ENCODE data around the gene CFAP45. TPM values are rescaled to one million over a fixed set of nuclear protein-coding genes. Genes with fewer than 3 reads are reported as not detected.

CFAP45 gene
- total and polyA plus RNA-seq, 2 donors from 2014 or later: 1.0 to 14.2 TPM

DNA sequence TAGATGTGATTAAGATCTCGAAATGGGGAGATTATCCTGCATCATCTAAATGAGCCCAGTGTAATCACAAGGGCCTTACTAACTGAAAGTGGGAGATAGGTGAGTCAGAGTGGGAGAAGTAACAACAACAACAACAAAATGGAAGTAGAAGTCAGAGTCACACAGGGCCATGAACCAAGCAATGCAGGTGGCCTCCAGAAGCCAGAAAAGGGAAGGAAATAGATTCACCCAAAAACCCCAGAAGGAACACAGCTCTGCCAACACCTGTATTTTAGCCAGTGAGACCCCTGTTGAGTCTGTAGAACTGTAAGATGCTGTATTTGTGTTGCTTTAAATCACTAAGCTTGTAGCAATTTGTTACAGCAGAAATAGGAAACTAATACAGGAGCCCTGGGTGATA lies 21.3 kb upstream of the CFAP45 start:
- peak overlapping the region in 1 of 3 donors; percentile 46 for H3K9ac ChIP-seq (ENCODE audit: low read length in 3 of 3)
- no peak for TF ChIP-seq CTCF (IDR thresholded peaks at IDR 0.05; ENCODE audit: borderline replicate concordance, extremely low read depth, insufficient read depth)
- no peaks in the 10 kb centered on the region for H3K27me3 ChIP-seq (ENCODE audit: control insufficient read depth, insufficient read depth, low read length)
- FAIRE-seq (no peak), DNase-seq (no peak)
- H3K27ac ChIP-seq (ENCODE audit: low read depth in 2 of 2, low read length in 2 of 2): peak overlapping the region in 1 of 2 donors; percentile 95
- peaks cover 2 to 29% (median 9%) of the 10 kb centered on the region in 3 donors for H3K4me1 ChIP-seq (ENCODE audit: control insufficient read depth in 2 of 3, insufficient read depth in 2 of 3, low read depth in 1 of 3, low read length in 3 of 3)
- H3K9me3 ChIP-seq (ENCODE audit: control insufficient read depth in 2 of 3, insufficient read depth in 1 of 3, low read length in 3 of 3): no peaks in the 10 kb centered on the region
- H3K36me3 ChIP-seq (ENCODE audit: control insufficient read depth in 2 of 3, insufficient read depth in 3 of 3, low read length in 3 of 3): peaks cover 0 to 28% (median 19%) of the 10 kb centered on the region in 3 donors
- H3K4me3 ChIP-seq (ENCODE audit: low read length in 3 of 3): no peak overlapping the region
- intact Hi-C loops (cut with DNase I): no loop called here

DNA sequence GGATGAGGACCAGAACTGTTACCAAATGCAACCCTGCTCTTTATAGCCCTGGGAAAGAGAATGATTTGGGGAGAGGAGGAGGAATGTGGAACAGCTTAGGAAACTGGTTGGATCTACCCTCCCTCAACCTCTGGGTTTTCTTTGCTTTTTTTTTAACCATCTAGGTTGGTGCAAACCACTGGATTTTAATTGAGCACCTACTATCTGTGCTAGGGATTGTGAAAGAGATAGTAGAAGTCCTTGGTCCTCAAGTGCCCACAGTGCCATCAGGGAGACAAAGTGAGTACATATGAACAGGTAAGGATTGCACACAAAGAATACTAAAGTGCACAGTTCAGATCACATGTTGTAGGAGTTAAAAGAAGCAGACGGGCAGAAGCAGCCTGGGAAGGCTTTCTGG lies 20.7 kb upstream of the CFAP45 start:
- no peaks in the 10 kb centered on the region for H3K9me3 ChIP-seq (ENCODE audit: control insufficient read depth in 2 of 3, insufficient read depth in 1 of 3, low read length in 3 of 3)
- no peak overlapping the region for H3K27ac ChIP-seq (ENCODE audit: low read depth in 2 of 2, low read length in 2 of 2)
- intact Hi-C loops (cut with DNase I): no loop called here
- no peak for FAIRE-seq
- DNase-seq: no peak
- no peak for TF ChIP-seq CTCF (IDR thresholded peaks at IDR 0.05; ENCODE audit: borderline replicate concordance, extremely low read depth, insufficient read depth)
- H3K27me3 ChIP-seq (ENCODE audit: control insufficient read depth, insufficient read depth, low read length): no peaks in the 10 kb centered on the region
- H3K4me3 ChIP-seq (ENCODE audit: low read length in 3 of 3): no peak overlapping the region
- H3K9ac ChIP-seq (ENCODE audit: low read length in 3 of 3): no peak overlapping the region
- peaks cover 2 to 26% (median 9%) of the 10 kb centered on the region in 3 donors for H3K4me1 ChIP-seq (ENCODE audit: control insufficient read depth in 2 of 3, insufficient read depth in 2 of 3, low read depth in 1 of 3, low read length in 3 of 3)
- peaks cover 0 to 28% (median 19%) of the 10 kb centered on the region in 3 donors for H3K36me3 ChIP-seq (ENCODE audit: control insufficient read depth in 2 of 3, insufficient read depth in 3 of 3, low read length in 3 of 3)

DNA sequence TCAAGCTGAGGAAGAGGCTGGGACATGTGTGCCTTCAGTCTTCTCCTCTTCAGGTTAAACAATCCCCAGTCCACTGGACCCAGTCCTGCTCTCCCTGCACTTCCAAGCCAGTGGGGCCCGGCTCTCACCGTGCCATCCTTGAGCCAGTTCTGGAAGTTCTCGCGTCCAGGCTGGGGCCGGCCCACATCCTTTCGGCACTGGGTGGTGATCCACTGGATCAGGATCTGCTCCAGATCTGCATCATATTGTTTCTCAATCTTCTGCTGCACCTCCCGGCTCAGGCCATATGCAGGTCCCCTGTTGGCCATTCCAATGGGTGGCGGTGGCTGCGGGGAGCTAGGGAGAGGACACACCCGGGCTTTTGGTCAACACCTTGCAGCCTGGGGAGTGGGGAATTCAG lies 20.2 kb upstream of the CFAP45 start:
- peak in 1 of 5 donors; percentile 64 for DNase-seq
- no peak overlapping the region for H3K9ac ChIP-seq (ENCODE audit: low read length in 3 of 3)
- H3K27ac ChIP-seq (ENCODE audit: low read depth in 2 of 2, low read length in 2 of 2): no peak overlapping the region
- no peak for FAIRE-seq
- no peak overlapping the region for H3K4me3 ChIP-seq (ENCODE audit: low read length in 3 of 3)
- H3K9me3 ChIP-seq (ENCODE audit: control insufficient read depth in 2 of 3, insufficient read depth in 1 of 3, low read length in 3 of 3): no peaks in the 10 kb centered on the region
- H3K36me3 ChIP-seq (ENCODE audit: control insufficient read depth in 2 of 3, insufficient read depth in 3 of 3, low read length in 3 of 3): peaks cover 0 to 28% (median 19%) of the 10 kb centered on the region in 3 donors
- H3K4me1 ChIP-seq (ENCODE audit: control insufficient read depth in 2 of 3, insufficient read depth in 2 of 3, low read depth in 1 of 3, low read length in 3 of 3): peaks cover 2 to 25% (median 9%) of the 10 kb centered on the region in 3 donors
- H3K27me3 ChIP-seq (ENCODE audit: control insufficient read depth, insufficient read depth, low read length): no peaks in the 10 kb centered on the region
- TF ChIP-seq CTCF (IDR thresholded peaks at IDR 0.05; ENCODE audit: borderline replicate concordance, extremely low read depth, insufficient read depth): no peak
- intact Hi-C loops (cut with DNase I): no loop called here

Measured in kidney (tissue), 14 donors.